H1 (cell line): ENCODE data around the gene C1orf210. TPM values are rescaled to one million over a fixed set of nuclear protein-coding genes. Genes with fewer than 3 reads are reported as not detected.

ENCODE experiments used
- CTCF ChIA-PET: fragments of 300-600 bp; sonication (Branson Sonifier 250); formaldehyde crosslinking; loops from one replicate; lab custom pipeline; 2021; ENCODE audit not compliant: partially characterized antibody; lab: Charles Lee
- POLR2A ChIA-PET: fragments of 300-600 bp; sonication (Branson Sonifier 250); formaldehyde crosslinking; loops from one replicate; lab custom pipeline; 2021; ENCODE audit warnings: inconsistent platforms; ENCODE audit not compliant: partially characterized antibody; lab: Charles Lee
- DNase-seq, 2 experiments: peaks; one replicate each; pipeline versions ENCODE4 v3.0.0 to v3.0.0-alpha.2; 2010 to 2022; ENCODE audit warnings: low spot score in 2 of 2, low read depth in 1 of 2, mixed read lengths in 1 of 2
- FAIRE-seq: peaks from 2 replicates; lab custom pipeline; 2011; peaks lifted over from hg19 to GRCh38; lab: Jason Lieb, UNC
- H2AFZ ChIP-seq: 2 replicates; pipeline ENCODE4 v1.8.1; 2012; ENCODE audit warnings: low read length, inconsistent platforms
- H2AK5ac ChIP-seq: 2 replicates; pipeline ENCODE4 v1.6.1; 2013; ENCODE audit warnings: low read depth, low read length
- H2BK120ac ChIP-seq: replicated peaks from 2 replicates; pipeline ENCODE3; 2013; ENCODE audit warnings: low read depth, low read length, inconsistent platforms
- H2BK12ac ChIP-seq: 2 replicates; pipeline ENCODE4 v1.6.1; 2013; ENCODE audit warnings: low read depth, low read length
- H2BK15ac ChIP-seq: 2 replicates; pipeline ENCODE4 v1.6.1; 2013; ENCODE audit warnings: low read length
- H2BK20ac ChIP-seq: 2 replicates; pipeline ENCODE4 v1.6.1; 2013; ENCODE audit warnings: low read length
- H2BK5ac ChIP-seq: 2 replicates; pipeline ENCODE4 v1.6.1; 2013; ENCODE audit warnings: low read depth, low read length
- H3K14ac ChIP-seq: 2 replicates; pipeline ENCODE4 v1.6.1; 2013; ENCODE audit warnings: inconsistent platforms; ENCODE audit not compliant: insufficient read length
- H3K18ac ChIP-seq: 2 replicates; pipeline ENCODE4 v1.6.1; 2013; ENCODE audit warnings: low read length; ENCODE audit errors: extremely low read depth
- H3K23ac ChIP-seq: 2 replicates; pipeline ENCODE4 v1.6.1; 2013; ENCODE audit warnings: inconsistent platforms; ENCODE audit not compliant: insufficient read length
- H3K23me2 ChIP-seq: 2 replicates; pipeline ENCODE4 v1.6.1; 2013; ENCODE audit warnings: low read depth, low read length
- H3K27ac ChIP-seq: 2 replicates; pipeline ENCODE4 v1.6.1; 2011; ENCODE audit warnings: low read depth, low read length, inconsistent platforms
- H3K27me3 ChIP-seq, 4 experiments: replicated peaks in 1 of 4; 1 replicate in 1 of 4; 2 replicates in 3 of 4; pipeline versions ENCODE4 v1.6.1 to v1.8.1; 2011 to 2013; ENCODE audit warnings: low read length in 3 of 4, mild to moderate bottlenecking in 3 of 4, inconsistent platforms in 2 of 4, mixed read lengths in 2 of 4, moderate library complexity in 1 of 4; ENCODE audit not compliant: control insufficient read depth in 3 of 4, insufficient read depth in 3 of 4; ENCODE audit errors: extremely low read depth in 1 of 4
- H3K36me3 ChIP-seq, 4 experiments: 2 replicates each; pipeline versions ENCODE4 v1.6.1 to v1.8.1; 2011 to 2013; ENCODE audit warnings: mild to moderate bottlenecking in 4 of 4, low read length in 3 of 4, moderate library complexity in 2 of 4, control low read depth in 1 of 4, inconsistent platforms in 1 of 4; ENCODE audit not compliant: insufficient read depth in 4 of 4, control insufficient read depth in 2 of 4
- H3K4ac ChIP-seq: replicated peaks from 2 replicates; pipeline ENCODE3; 2013; ENCODE audit warnings: low read length, low read depth, mixed read lengths, inconsistent platforms; ENCODE audit not compliant: insufficient read length
- H3K4me1 ChIP-seq, 4 experiments: replicated peaks in 1 of 4; 1 replicate in 1 of 4; 2 replicates in 3 of 4; pipeline versions ENCODE4 v1.6.1 to v1.8.1; 2011 to 2013; ENCODE audit warnings: low read length in 3 of 4, inconsistent platforms in 2 of 4, mixed read lengths in 1 of 4; ENCODE audit not compliant: insufficient read depth in 4 of 4, control insufficient read depth in 3 of 4
- H3K4me2 ChIP-seq, 2 experiments: 2 replicates each; pipeline versions ENCODE4 v1.6.1 to v1.8.1; 2011 to 2013; ENCODE audit warnings: low read depth in 2 of 2, low read length in 2 of 2, control low read depth in 1 of 2, inconsistent platforms in 1 of 2, mild to moderate bottlenecking in 1 of 2; ENCODE audit not compliant: insufficient read depth in 1 of 2
- H3K4me3 ChIP-seq, 4 experiments: fragments of 200-600, 300-600 bp in 1 of 4; sonication (generic), shearing (Covaris generic), sonication (Bioruptor Twin) in 1 of 4; 2 replicates each; pipeline versions ENCODE4 v1.5.1 to v1.8.1; 2011 to 2016; ENCODE audit warnings: low read length in 4 of 4, low read depth in 3 of 4, control low read depth in 2 of 4, inconsistent platforms in 2 of 4, mild to moderate bottlenecking in 2 of 4, mixed read lengths in 1 of 4, moderate library complexity in 1 of 4; ENCODE audit not compliant: insufficient read depth in 2 of 4; ENCODE audit errors: extremely low read depth in 1 of 4
- H3K56ac ChIP-seq: replicated peaks from 2 replicates; pipeline ENCODE3; 2013; ENCODE audit warnings: low read depth, mild to moderate bottlenecking, mixed read lengths, low read length, inconsistent platforms; ENCODE audit not compliant: insufficient read length
- H3K79me1 ChIP-seq: 2 replicates; pipeline ENCODE4 v1.6.1; 2013; ENCODE audit warnings: low read depth, low read length, control low read depth
- H3K79me2 ChIP-seq, 2 experiments: 2 replicates each; pipeline versions ENCODE4 v1.6.1 to v1.8.1; 2012 to 2013; ENCODE audit warnings: low read length in 2 of 2, mild to moderate bottlenecking in 2 of 2, inconsistent platforms in 1 of 2; ENCODE audit not compliant: insufficient read depth in 2 of 2, control insufficient read depth in 1 of 2
- H3K9ac ChIP-seq, 4 experiments: replicated peaks in 1 of 4; 1 replicate in 1 of 4; 2 replicates in 3 of 4; pipeline versions ENCODE4 v1.6.1 to v1.8.1; 2011 to 2013; ENCODE audit warnings: low read depth in 3 of 4, low read length in 3 of 4, control low read depth in 2 of 4, mild to moderate bottlenecking in 2 of 4, moderate library complexity in 2 of 4, inconsistent platforms in 1 of 4; ENCODE audit errors: extremely low read depth in 1 of 4
- H3K9me3 ChIP-seq, 2 experiments: 2 replicates each; pipeline versions ENCODE4 v1.6.1 to v1.8.1; 2012 to 2013; ENCODE audit warnings: mild to moderate bottlenecking in 2 of 2, moderate library complexity in 2 of 2, control low read depth in 1 of 2, inconsistent platforms in 1 of 2, low read depth in 1 of 2, low read length in 1 of 2, mixed read lengths in 1 of 2; ENCODE audit not compliant: insufficient read depth in 2 of 2
- H4K20me1 ChIP-seq, 2 experiments: replicated peaks in 1 of 2; 2 replicates each; pipeline versions ENCODE3 to v1.8.1; 2011 to 2013; ENCODE audit warnings: inconsistent platforms in 2 of 2, low read length in 2 of 2, mild to moderate bottlenecking in 1 of 2; ENCODE audit not compliant: insufficient read depth in 2 of 2, control insufficient read depth in 1 of 2
- H4K5ac ChIP-seq: 2 replicates; pipeline ENCODE4 v1.6.1; 2013; ENCODE audit warnings: low read length, low read depth, mixed read lengths, inconsistent platforms; ENCODE audit not compliant: insufficient read length
- H4K8ac ChIP-seq: 2 replicates; pipeline ENCODE4 v1.8.0; 2013; ENCODE audit warnings: mild to moderate bottlenecking, moderate library complexity, low read length, inconsistent platforms; ENCODE audit not compliant: insufficient read depth; ENCODE audit errors: extremely low read depth
- H4K91ac ChIP-seq: replicated peaks from 2 replicates; pipeline ENCODE3; 2013; ENCODE audit warnings: low read length, mixed read lengths, inconsistent platforms; ENCODE audit not compliant: insufficient read length
- BACH1 ChIP-seq: IDR thresholded peaks from 2 replicates; pipeline ENCODE4 v1.6.1; 2012; ENCODE audit warnings: low read length, improper control_type of control experiment
- BRCA1 ChIP-seq: IDR thresholded peaks from 2 replicates; pipeline ENCODE4 v1.6.1; 2012; ENCODE audit warnings: low read depth, low read length, improper control_type of control experiment
- CEBPB ChIP-seq: IDR thresholded peaks from 2 replicates; pipeline ENCODE4 v1.6.1; 2012; ENCODE audit warnings: low read depth, low read length
- CHD1 ChIP-seq: IDR thresholded peaks from 2 replicates; pipeline ENCODE4 v1.6.1; 2012; ENCODE audit warnings: low read depth, low read length, improper control_type of control experiment
- CHD2 ChIP-seq: IDR thresholded peaks from 2 replicates; pipeline ENCODE4 v1.6.1; 2012; ENCODE audit warnings: low read length, improper control_type of control experiment
- EP300 ChIP-seq, 2 experiments: IDR thresholded peaks; 1 replicate in 1 of 2; 2 replicates in 1 of 2; pipeline ENCODE4 v1.6.1; 2011 to 2012; ENCODE audit warnings: low read depth in 2 of 2, low read length in 2 of 2, mild to moderate bottlenecking in 2 of 2, borderline replicate concordance in 1 of 2, inconsistent platforms in 1 of 2, moderate library complexity in 1 of 2
- JUND ChIP-seq: IDR thresholded peaks from 2 replicates; pipeline ENCODE4 v1.6.1; 2011; ENCODE audit warnings: mild to moderate bottlenecking, improper control_type of control experiment, low read length
- PHF8 ChIP-seq: fragments of 200-600 bp; sonication (generic); conservative IDR thresholded peaks from 2 replicates; pipeline ENCODE4 v1.7.1; 2012; ENCODE audit warnings: low read depth, mild to moderate bottlenecking, inconsistent platforms, low read length, moderate library complexity
- POLR2A ChIP-seq, 2 experiments: IDR thresholded peaks; 1 replicate in 1 of 2; 2 replicates in 1 of 2; pipeline ENCODE4 v1.6.1; 2011; ENCODE audit warnings: low read depth in 2 of 2, low read length in 2 of 2, mild to moderate bottlenecking in 2 of 2; ENCODE audit errors: control extremely low read depth in 1 of 2
- RFX5 ChIP-seq: IDR thresholded peaks from 2 replicates; pipeline ENCODE4 v1.6.1; 2011; ENCODE audit warnings: low read depth, low read length, improper control_type of control experiment, borderline replicate concordance
- SAP30 ChIP-seq: fragments of 300-600 bp; sonication (generic); IDR thresholded peaks from 2 replicates; pipeline ENCODE4 v1.7.1; 2012; ENCODE audit warnings: low read length, moderate library complexity, mild to moderate bottlenecking, inconsistent platforms; ENCODE audit not compliant: insufficient read depth, insufficient replicate concordance
- SIN3A ChIP-seq, 2 experiments: IDR thresholded peaks in 1 of 2; conservative IDR thresholded peaks in 1 of 2; 2 replicates each; pipeline ENCODE4 v1.6.1; 2011 to 2012; ENCODE audit warnings: low read length in 2 of 2, improper control_type of control experiment in 1 of 2, low read depth in 1 of 2, mild to moderate bottlenecking in 1 of 2
- SIRT6 ChIP-seq: IDR thresholded peaks from one replicate; pipeline ENCODE4 v1.7.1; 2012; ENCODE audit warnings: low read length, inconsistent platforms
- SRF ChIP-seq: IDR thresholded peaks from 2 replicates; pipeline ENCODE4 v1.6.1; 2011; ENCODE audit warnings: mild to moderate bottlenecking, low read depth, low read length, moderate library complexity
- TAF7 ChIP-seq: optimal IDR thresholded peaks from 2 replicates; pipeline ENCODE3; 2011; ENCODE audit warnings: low read depth, mild to moderate bottlenecking, inconsistent platforms, low read length, moderate library complexity, borderline replicate concordance
- WGBS, 2 experiments: shearing (Covaris generic) in 1 of 2; methylation state at CpG; one replicate each; pipeline versions ENCODE4 v1.1.6 to v1.1.7; 2013 to 2015; ENCODE audit warnings: low lambda C conversion rate in 2 of 2, mixed read lengths in 2 of 2, inconsistent platforms in 1 of 2, low coverage in 1 of 2, missing lambda C conversion rate in 1 of 2; ENCODE audit not compliant: insufficient replicate concordance in 2 of 2, insufficient coverage in 1 of 2, insufficient read length in 1 of 2; ENCODE audit errors: extremely low coverage in 1 of 2, missing lambda C conversion rate in 1 of 2; 5-methylcytosine and 5-hydroxymethylcytosine counted together
- polyA plus RNA-seq, 7 experiments: library from polyadenylated mRNA; depleted of rRNA in 3 of 7; stranded (reverse) in 5 of 7; unstranded in 2 of 7; fragments of >200 nt in 5 of 7; fragments of 200-250 nt in 2 of 7; gene quantifications; 1 replicate in 5 of 7; 2 replicates in 1 of 7; 4 replicates in 1 of 7; pipeline versions ENCODE4 v1.2.1 to v1.2.3, GENCODE V29; 2011 to 2013; ENCODE audit warnings: missing spikeins in 2 of 7, mixed read lengths in 2 of 7
- total RNA-seq: library from RNA; stranded (reverse); fragmentation: NEBNext Ultra II Directional; extraction: Animal tissue kit (Norgen Biotek cat#: 25700); gene quantifications from 2 replicates; pipeline ENCODE4 v1.2.1, GENCODE V29; 2021

The C1orf210 gene
- total and polyA plus RNA-seq, 2 of the 8 experiments (the other 6 are each of a cell fraction or from before 2014, with no cell fraction given) = 12.0 to 27.9 TPM

- no peak overlapping the region for H2BK120ac ChIP-seq
- ChIA-PET CTCF (interaction anchor here (1.9 kb wide), 1 partner anchor 11 kb away, joined by 7 read pairs; no protein-coding TSS in a partner anchor), POLR2A (no interaction called here)
- TF ChIP-seq SRF (no peak), JUND (no peak), CHD1 (no peak), BRCA1 (no peak), EP300 (IDR thresholded peaks at IDR 0.05; ENCODE audit: borderline replicate concordance in 1 of 2, low read depth in 2 of 2, low read length in 2 of 2) (no peak), SAP30 (no peak), SIN3A (conservative IDR thresholded peaks at IDR 0.05 in 1 of 2, IDR thresholded peaks at IDR 0.05 in 1 of 2; ENCODE audit: low read depth in 1 of 2, low read length in 2 of 2) (no peak), BACH1 (no peak), CHD2 (no peak), SIRT6 (no peak), CEBPB (no peak), RFX5 (no peak), TAF7 (no peak), PHF8 (no peak), POLR2A (IDR thresholded peaks at IDR 0.05; ENCODE audit: control extremely low read depth in 1 of 2, low read depth in 2 of 2, low read length in 2 of 2) (no peak)
These were observed 19.5 kb upstream of the C1orf210 start for GRCh38 chr1:43304771-43305300.

More at GRCh38 chr1:43304771-43305300, 19.5 kb upstream of the C1orf210 start:
- Histone ChIP-seq H4K8ac (no peak overlapping the region), H4K91ac (no peak overlapping the region), H2BK20ac (no peak overlapping the region), H3K79me1 (no peaks in the 10 kb centered on the region), H3K4me3 (no peak overlapping the region), H3K14ac (no peak overlapping the region), H3K27ac (no peak overlapping the region), H3K9me3 (no peaks in the 10 kb centered on the region), H2BK15ac (no peak overlapping the region), H3K56ac (no peak overlapping the region), H2BK12ac (no peak overlapping the region), H3K9ac (no peak overlapping the region), H4K20me1 (no peaks in the 10 kb centered on the region), H3K4me1 (peaks cover 0 to 2% (median 1%) of the 10 kb centered on the region in 4 experiments; a peak in 3 of 7 replicates), H3K4me2 (no peak overlapping the region), H3K23ac (no peak overlapping the region), H3K4ac (no peak overlapping the region), H3K27me3 (no peaks in the 10 kb centered on the region), H3K18ac (no peak overlapping the region), H2AFZ (no peak overlapping the region), H3K23me2 (no peaks in the 10 kb centered on the region), H3K79me2 (no peaks in the 10 kb centered on the region), H3K36me3 (no peaks in the 10 kb centered on the region), H4K5ac (no peak overlapping the region), H2BK5ac (no peak overlapping the region), H2AK5ac (no peak overlapping the region)
- FAIRE-seq = no peak
- 97% methylated on average over 45 of the region's 46 CpGs; no CpG with 5 or more reads in 1 of the 2 experiments for WGBS, 2 experiments
- no peak for DNase-seq
